ENCODE results near the gene NTRK1. TPM values are rescaled to one million over a fixed set of nuclear protein-coding genes. Genes with fewer than 3 reads are reported as not detected.

Gene NTRK1
- total RNA-seq, 1 donor from 2014 or later = not detected

DNA sequence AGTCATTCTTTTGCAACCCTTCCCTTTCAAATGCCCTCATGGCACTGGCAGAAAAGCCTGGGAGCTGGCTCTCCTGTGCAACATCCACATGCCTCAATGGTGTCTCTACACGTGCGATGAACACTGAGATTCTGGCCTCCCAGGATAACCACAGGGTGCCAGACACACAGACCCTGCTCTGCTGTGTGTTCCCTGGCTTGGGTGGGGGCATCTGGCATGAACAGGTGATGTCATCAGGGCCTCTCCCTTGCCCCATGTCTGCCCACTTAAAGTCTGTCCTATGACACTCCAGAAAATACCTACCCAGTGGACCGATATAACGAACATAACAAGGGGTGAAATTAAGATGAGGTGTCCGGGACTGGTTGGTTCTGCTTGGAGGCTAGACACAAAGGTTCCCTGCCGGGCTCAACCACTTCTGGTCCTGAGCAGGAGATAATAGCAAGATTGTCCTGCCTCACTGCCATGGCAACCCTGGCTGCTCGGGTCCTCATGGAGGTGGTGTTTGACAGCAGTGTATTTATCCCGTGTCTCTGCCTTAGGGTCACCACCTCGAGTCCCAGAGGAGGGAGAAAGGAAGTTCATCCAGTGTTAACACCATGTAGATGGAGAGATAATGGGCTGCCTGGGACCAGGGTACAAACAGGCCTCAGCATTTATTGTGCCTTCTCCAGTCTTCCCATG is 21.1 kb upstream of the NTRK1 start:
- DNase-seq = no peak

DNA sequence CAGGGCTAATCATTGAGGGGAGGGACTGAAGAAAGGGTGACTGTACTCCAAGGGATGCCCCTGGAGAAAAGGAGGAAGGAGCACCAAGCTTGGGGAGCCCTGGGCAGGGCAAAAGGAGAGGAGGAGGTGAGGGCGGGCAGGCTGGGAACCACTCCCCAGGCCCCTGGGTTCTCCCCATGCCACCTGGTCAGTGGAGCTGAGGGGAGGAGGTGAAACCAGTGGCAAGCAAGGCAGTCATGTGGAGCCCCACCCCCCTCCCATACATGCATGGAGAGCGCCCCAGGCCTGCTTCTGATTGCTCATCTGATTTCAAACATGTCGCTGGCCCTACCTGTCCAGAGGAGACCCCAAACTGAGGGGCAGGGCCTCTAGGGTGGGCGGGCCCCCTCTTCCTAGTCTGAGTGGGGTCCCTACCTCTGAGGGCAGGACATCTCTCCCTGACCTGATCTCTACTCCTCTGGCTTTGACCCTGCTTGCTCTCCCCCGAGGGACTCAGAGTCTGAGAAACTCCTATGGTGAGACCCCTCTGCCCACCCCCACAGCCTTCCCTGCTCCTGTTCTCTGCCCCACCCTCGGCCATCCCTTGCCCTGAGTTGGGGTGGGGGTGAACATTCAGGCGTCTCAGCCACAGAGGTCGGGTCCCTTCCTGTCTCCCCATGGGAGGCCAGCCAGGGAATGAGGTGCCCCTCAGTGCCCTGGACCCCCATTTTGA is 20.3 kb upstream of the NTRK1 start:
- DNase-seq = no peak

DNA sequence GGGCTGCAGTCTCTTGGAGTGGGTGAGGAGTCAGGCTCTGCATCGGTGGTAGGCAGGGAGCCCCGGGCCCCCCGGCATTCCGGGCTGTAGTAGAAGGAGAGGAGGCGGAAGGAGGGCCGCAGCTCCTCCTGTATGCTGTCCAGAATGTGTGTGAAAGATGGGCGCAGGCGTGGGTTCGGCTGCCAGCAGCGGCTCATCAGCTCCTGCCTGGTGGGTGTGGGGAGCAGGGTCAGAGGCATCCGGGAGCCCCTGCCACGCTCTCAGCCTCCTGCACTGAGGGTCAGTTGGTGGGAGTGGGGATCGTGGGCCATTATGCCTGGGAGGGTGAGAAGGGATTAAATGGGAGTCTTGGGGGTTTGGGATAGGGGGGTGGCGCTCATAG is 19.8 kb upstream of the NTRK1 start:
- no peak for DNase-seq

- no peak for DNase-seq
Observed at GRCh38 chr1:156841295-156841855, 19.3 kb upstream of the NTRK1 start.

GRCh38 chr1:156842618-156843300 is 17.9 kb upstream of the NTRK1 start:
- no peak for DNase-seq

DNA sequence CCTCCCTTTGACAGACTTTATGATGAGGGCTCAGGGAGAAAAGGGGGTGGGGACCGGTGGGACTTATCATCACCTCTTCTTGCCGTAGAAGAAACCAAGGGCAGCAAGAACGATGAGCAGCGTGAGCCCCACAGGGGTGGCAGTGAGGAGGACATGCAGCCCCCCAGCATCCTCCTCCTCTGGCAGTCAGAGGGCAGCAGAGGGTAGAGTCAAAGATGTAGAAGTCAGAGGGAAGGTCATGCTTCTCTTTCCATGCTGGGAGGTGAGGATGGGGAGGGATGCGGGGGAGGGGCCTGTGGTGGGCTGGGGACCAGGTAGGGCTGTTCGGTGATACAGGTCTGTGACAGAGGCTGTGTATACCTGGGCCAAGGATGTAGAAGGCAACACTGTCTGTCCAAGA is 16.6 kb upstream of the NTRK1 start:
- no peak for DNase-seq

DNA sequence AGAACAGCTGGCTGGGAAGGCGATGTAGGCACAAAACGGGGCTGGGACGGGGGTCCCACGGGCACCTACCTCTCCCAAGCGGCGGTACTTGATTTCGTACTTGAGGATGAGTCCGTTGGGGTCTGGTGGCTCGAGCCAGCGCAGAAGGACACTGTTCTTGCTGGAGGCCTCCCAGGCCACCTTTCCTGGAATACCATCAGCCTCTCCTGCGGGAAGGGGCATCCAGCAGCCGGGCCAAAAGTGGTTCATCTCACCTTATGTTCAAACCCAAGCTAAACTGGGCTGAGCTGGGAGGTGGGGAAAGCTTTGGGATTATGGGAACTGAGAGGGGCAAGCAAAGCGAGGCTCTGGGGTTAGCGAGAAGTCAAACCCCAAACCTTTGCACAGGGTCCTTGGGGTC is 16.0 kb upstream of the NTRK1 start:
- DNase-seq = no peak

DNA sequence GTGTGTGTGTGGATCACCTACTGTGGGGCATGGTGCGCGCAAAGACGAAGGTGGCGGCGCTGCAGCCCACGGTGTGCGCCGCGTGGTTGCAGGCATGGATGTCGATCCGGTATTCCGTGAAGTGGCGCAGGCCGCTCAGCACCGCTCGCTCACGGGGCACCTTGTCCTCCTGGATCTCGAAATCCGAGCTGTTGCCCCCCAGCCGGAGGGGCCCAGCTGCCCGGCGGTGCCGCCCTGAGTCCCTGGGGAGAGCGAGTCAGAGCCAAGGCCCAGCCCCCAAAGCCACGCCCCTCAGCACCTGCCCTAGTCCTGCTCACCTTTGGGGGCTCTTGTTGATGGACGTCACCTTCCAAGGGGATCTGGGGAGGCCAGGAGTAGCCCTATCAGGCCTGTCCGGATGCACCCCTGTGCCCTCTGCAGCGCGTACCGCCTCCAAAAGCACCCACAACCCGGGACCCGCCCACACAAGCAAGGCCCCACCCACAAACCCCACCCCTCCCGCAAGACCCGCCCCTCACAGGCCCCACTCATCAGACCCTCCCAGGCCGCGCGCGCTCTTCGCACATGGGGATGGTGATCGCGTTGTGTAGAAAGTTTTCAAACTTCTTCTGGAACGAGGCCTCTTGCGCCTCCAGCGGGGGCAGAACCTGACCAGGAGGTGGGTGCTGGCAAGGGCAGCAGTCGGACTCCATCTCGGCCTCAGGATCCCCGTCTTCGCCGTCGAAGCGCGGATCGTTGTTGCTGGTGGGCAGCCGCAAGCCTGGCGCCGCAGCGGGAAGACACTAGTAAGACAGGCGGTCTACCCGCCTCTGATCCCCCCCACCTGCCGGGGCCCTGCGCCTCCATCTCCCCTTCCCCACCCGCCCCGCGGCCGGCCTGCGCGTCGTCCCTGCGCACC is 15.4 kb upstream of the NTRK1 start:
- no peak for DNase-seq

GRCh38 chr1:156845953-156846545 is 14.6 kb upstream of the NTRK1 start:
- DNase-seq = no peak

- DNase-seq = no peak
Observed at GRCh38 chr1:156846643-156847042, 14.0 kb upstream of the NTRK1 start.

- no peak for DNase-seq
Observed at GRCh38 chr1:156847591-156848460, 12.8 kb upstream of the NTRK1 start.

- DNase-seq = no peak
Observed at GRCh38 chr1:156848461-156849150, 12.1 kb upstream of the NTRK1 start.

- no peak for DNase-seq
Observed at GRCh38 chr1:156849151-156849496, 11.5 kb upstream of the NTRK1 start.

GRCh38 chr1:156851779-156852417 is 8.8 kb upstream of the NTRK1 start:
- no peak for DNase-seq

GRCh38 chr1:156852418-156852874 is 8.2 kb upstream of the NTRK1 start:
- DNase-seq = no peak

GRCh38 chr1:156853761-156854160 is 6.9 kb upstream of the NTRK1 start:
- DNase-seq = no peak

DNA sequence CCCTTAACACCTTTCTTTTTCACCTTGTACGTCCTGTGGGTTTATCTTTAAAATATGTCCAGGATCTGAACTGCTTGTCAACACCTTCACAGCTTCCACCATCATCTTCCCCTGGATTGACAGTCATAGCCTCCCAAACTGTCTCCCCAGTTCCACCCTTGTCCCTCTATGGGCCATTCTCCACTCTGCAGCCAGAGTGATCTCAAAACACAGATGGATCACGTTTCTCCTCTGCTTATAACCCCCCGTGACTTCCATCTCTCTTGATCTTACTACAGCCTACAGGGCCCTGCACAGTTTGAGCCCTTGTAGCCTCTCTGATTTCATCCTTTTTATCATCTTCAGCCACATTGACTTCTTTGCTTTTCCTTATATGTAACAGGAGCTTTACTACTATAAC is 6.0 kb upstream of the NTRK1 start:
- DNase-seq = no peak

DNA sequence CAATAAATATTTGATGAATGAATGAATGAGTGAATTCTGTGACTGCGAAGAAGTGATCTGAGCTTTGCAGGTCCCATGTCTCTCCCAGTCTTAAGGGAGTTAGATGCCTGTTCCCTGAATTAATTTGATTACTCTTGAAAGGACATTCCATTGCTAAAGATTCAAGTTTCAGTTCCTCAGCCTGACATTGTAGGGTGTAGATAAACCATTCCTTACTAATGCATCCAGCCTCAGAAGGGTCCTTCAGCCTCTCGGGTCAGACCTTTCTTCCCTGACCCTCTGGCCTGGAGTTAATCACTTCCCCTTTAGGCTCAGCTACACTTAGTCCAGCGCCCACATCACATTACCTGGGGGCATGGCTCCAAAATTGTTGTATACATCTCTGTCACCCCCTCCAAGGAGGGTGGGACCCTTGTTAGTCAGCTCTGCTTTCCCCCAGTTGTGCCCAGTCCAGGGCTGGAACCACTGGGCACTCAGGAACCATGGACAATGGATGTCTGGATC is 4.3 kb upstream of the NTRK1 start:
- DNase-seq = no peak

- no peak for DNase-seq
Observed at GRCh38 chr1:156857532-156857931, 3.1 kb upstream of the NTRK1 start.
